GM21423 (cell line): Measurements from ENCODE around the gene PRKN.
"Not testable (repeated sequence)": the region's sequence is repeated elsewhere in the genome, so short reads cannot be mapped to it uniquely, and the experiment has no call there.

Experiments used
- ATAC-seq: cut with Tn5 transposase; IDR thresholded peaks from one replicate; pipeline ENCODE4 v1.9.1; 2021; ENCODE audit warnings: mild to moderate bottlenecking, moderate library complexity; ENCODE audit not compliant: unreplicated experiment

Gene PRKN

GRCh38 chr6:161314541-161315245 is 1412.9 kb downstream of the PRKN start:
- not testable (repeated sequence) for ATAC-seq

- ATAC-seq = no peak
Measured at GRCh38 chr6:161313940-161314509, 1413.5 kb downstream of the PRKN start.

- ATAC-seq = not testable (repeated sequence)
Measured at GRCh38 chr6:161313475-161313874, 1414.1 kb downstream of the PRKN start.

GRCh38 chr6:161309774-161310173 is 1417.8 kb downstream of the PRKN start:
- not testable (repeated sequence) for ATAC-seq

GRCh38 chr6:161308075-161308655 is 1419.4 kb downstream of the PRKN start:
- no peak for ATAC-seq

- ATAC-seq = no peak
Measured at GRCh38 chr6:161305860-161306259, 1421.7 kb downstream of the PRKN start.

GRCh38 chr6:161303628-161304340 is 1423.8 kb downstream of the PRKN start:
- no peak for ATAC-seq

- ATAC-seq = no peak
Measured at GRCh38 chr6:161302949-161303348, 1424.6 kb downstream of the PRKN start.

GRCh38 chr6:161301338-161301737 is 1426.2 kb downstream of the PRKN start:
- no peak for ATAC-seq

- ATAC-seq = no peak
Measured at GRCh38 chr6:161300823-161301222, 1426.7 kb downstream of the PRKN start.

- no peak for ATAC-seq
Measured at GRCh38 chr6:161299726-161300125, 1427.8 kb downstream of the PRKN start.
